HepG2 (cell line): ENCODE measurements around the gene TDRD1. TPM values are rescaled to one million over a fixed set of nuclear protein-coding genes. Genes with fewer than 3 reads are reported as not detected.

Source experiments
- ATAC-seq: fragments of 200-7000 bp; cut with Tn5 transposase; 3 replicates; pipeline ENCODE4 v1.9.1; 2020; ENCODE audit warnings: mild to moderate bottlenecking, moderate library complexity
- BruUV-seq: library from RNA; stranded (reverse); fragments of 400-500 nt; replicated peaks from 2 replicates; lab custom pipeline; 2021; lab: Mats Ljungman, UMichigan
- CTCF ChIA-PET: fragments of 300-600 bp; formaldehyde crosslinking; extraction: SDS; loops from one replicate; lab custom pipeline; 2021; ENCODE audit warnings: low total read pairs, inconsistent platforms, low intra/inter-chr PET ratio; lab: Yijun Ruan, JAX
- POLR2A ChIA-PET: fragments of 350-600 bp; sonication (Branson Sonifier 250); formaldehyde crosslinking; loops from one replicate; lab custom pipeline; 2020; ENCODE audit warnings: antibody characterized with exemption, inconsistent platforms; lab: Yijun Ruan, JAX
- DNase-seq: peaks from one replicate; pipeline ENCODE4 v3.0.0-alpha.2; 2015; ENCODE audit warnings: low spot score
- FAIRE-seq: peaks from 3 replicates; lab custom pipeline; 2011; peaks lifted over from hg19 to GRCh38; lab: Jason Lieb, UNC
- H2AFZ ChIP-seq: one replicate; pipeline ENCODE4 v1.6.1; 2011; ENCODE audit warnings: low read length, inconsistent platforms
- H3K27ac ChIP-seq: fragments of 300-600 bp; 3 replicates; pipeline ENCODE4 v1.8.0; 2011; ENCODE audit warnings: mixed run types, mild to moderate bottlenecking, mixed read lengths, low read length, inconsistent platforms; ENCODE audit not compliant: insufficient read depth; ENCODE audit errors: extremely low read length
- H3K27me3 ChIP-seq, 2 experiments: fragments of 200-600 bp in 1 of 2; 2 replicates in 1 of 2; 3 replicates in 1 of 2; pipeline versions ENCODE4 v1.6.0 to v1.8.0; 2011; ENCODE audit warnings: low read length in 2 of 2, mild to moderate bottlenecking in 2 of 2, moderate library complexity in 2 of 2, inconsistent platforms in 1 of 2; ENCODE audit not compliant: insufficient read depth in 2 of 2, control insufficient read depth in 1 of 2
- H3K36me3 ChIP-seq, 2 experiments: fragments of 200-600 bp in 1 of 2; replicated peaks in 1 of 2; 2 replicates in 1 of 2; 3 replicates in 1 of 2; pipeline versions ENCODE4 v1.5.1 to v1.8.0; 2011; ENCODE audit warnings: low read length in 2 of 2, inconsistent platforms in 1 of 2; ENCODE audit not compliant: insufficient read depth in 2 of 2, control insufficient read depth in 1 of 2
- H3K4me1 ChIP-seq: 2 replicates; pipeline ENCODE4 v1.5.1; 2012; ENCODE audit warnings: low read length, inconsistent platforms; ENCODE audit not compliant: insufficient read depth
- H3K4me2 ChIP-seq: 2 replicates; pipeline ENCODE4 v1.6.0; 2011; ENCODE audit warnings: low read depth, low read length, inconsistent platforms
- H3K4me3 ChIP-seq, 3 experiments: fragments of 200-600 bp in 1 of 3; sonication (generic), shearing (Covaris generic) in 1 of 3; replicated peaks in 1 of 3; 2 replicates each; pipeline ENCODE4 v1.5.1; 2011 to 2016; ENCODE audit warnings: low read length in 3 of 3, inconsistent platforms in 2 of 3, low read depth in 2 of 3, mild to moderate bottlenecking in 2 of 3, control low read depth in 1 of 3, mixed read lengths in 1 of 3; ENCODE audit not compliant: insufficient read depth in 1 of 3
- H3K79me2 ChIP-seq: one replicate; pipeline ENCODE4 v1.6.1; 2011; ENCODE audit warnings: low read length, inconsistent platforms; ENCODE audit not compliant: insufficient read depth
- H3K9ac ChIP-seq: 2 replicates; pipeline ENCODE4 v1.6.0; 2011; ENCODE audit warnings: mild to moderate bottlenecking, low read depth, low read length, inconsistent platforms; ENCODE audit not compliant: insufficient read depth
- H3K9me3 ChIP-seq: 2 replicates; pipeline ENCODE4 v1.5.1; 2012; ENCODE audit warnings: mild to moderate bottlenecking, low read length
- H4K20me1 ChIP-seq: 2 replicates; pipeline ENCODE4 v1.6.0; 2011; ENCODE audit warnings: inconsistent platforms, mild to moderate bottlenecking, low read length, moderate library complexity; ENCODE audit not compliant: insufficient read depth
- CREBL2 ChIP-seq: sonication (generic); formaldehyde crosslinking; IDR thresholded peaks from 2 replicates; pipeline ENCODE4 v1.8.1; 2023; ENCODE audit warnings: missing genetic modification reagents, mild to moderate bottlenecking, borderline replicate concordance
- EHMT2 ChIP-seq: fragments of 200-600 bp; sonication (generic); IDR thresholded peaks from 2 replicates; pipeline ENCODE4 v1.7.0; 2017; ENCODE audit warnings: antibody characterized with exemption, low read depth, low read length, borderline replicate concordance
- GPBP1L1 ChIP-seq: sonication (generic); formaldehyde crosslinking; IDR thresholded peaks from 2 replicates; pipeline ENCODE4 v1.5.0; 2020; ENCODE audit warnings: mild to moderate bottlenecking, missing genetic modification reagents
- IKZF5 ChIP-seq: IDR thresholded peaks from 2 replicates; pipeline ENCODE4 v1.6.1; 2018; ENCODE audit warnings: missing genetic modification reagents, mild to moderate bottlenecking, missing compliant biosample characterization
- KDM5A ChIP-seq: fragments of 200-600 bp; sonication (generic); IDR thresholded peaks from 2 replicates; pipeline ENCODE4 v1.7.0; 2018; ENCODE audit warnings: antibody characterized with exemption, mild to moderate bottlenecking, low read length, borderline replicate concordance
- LBX2 ChIP-seq: sonication (generic); formaldehyde crosslinking; IDR thresholded peaks from 2 replicates; pipeline ENCODE4 v1.5.0; 2020; ENCODE audit warnings: missing genetic modification reagents, mild to moderate bottlenecking, borderline replicate concordance
- NCOA5 ChIP-seq: sonication (generic); formaldehyde crosslinking; IDR thresholded peaks from 2 replicates; pipeline ENCODE4 v1.4.0; 2020; ENCODE audit warnings: missing genetic modification reagents
- PBX2 ChIP-seq: IDR thresholded peaks from 2 replicates; pipeline ENCODE4 v1.6.1; 2016; ENCODE audit warnings: control low read depth
- ZBTB49 ChIP-seq: sonication (generic); formaldehyde crosslinking; IDR thresholded peaks from 2 replicates; pipeline ENCODE4 v1.4.0; 2020; ENCODE audit warnings: missing genetic modification reagents, borderline replicate concordance
- ZFP90 ChIP-seq: sonication (generic); formaldehyde crosslinking; IDR thresholded peaks from 2 replicates; pipeline ENCODE4 v1.8.0; 2022; ENCODE audit warnings: missing genetic modification reagents, mild to moderate bottlenecking, inconsistent platforms, borderline replicate concordance
- ZNF101 ChIP-seq: sonication (generic); formaldehyde crosslinking; IDR thresholded peaks from 2 replicates; pipeline ENCODE4 v1.4.0; 2020; ENCODE audit warnings: mild to moderate bottlenecking, low read depth, missing genetic modification reagents, borderline replicate concordance
- ZNF362 ChIP-seq: sonication (generic); formaldehyde crosslinking; IDR thresholded peaks from 2 replicates; pipeline ENCODE4 v1.4.0; 2020; ENCODE audit warnings: missing genetic modification reagents, mild to moderate bottlenecking, borderline replicate concordance
- WGBS: methylation state at CpG from one replicate; pipeline ENCODE4 v1.1.6; 2017; ENCODE audit warnings: low lambda C conversion rate; 5-methylcytosine and 5-hydroxymethylcytosine counted together
- in situ Hi-C: cut with HindIII; loops from 2 replicates; pipeline ENCODE4 v1.10.0; 2017; ENCODE audit warnings: low pct_unique_long_range_greater_than_20kb; ENCODE audit not compliant: extremely low pct_ligation_motif_present
- intact Hi-C: fragments of 100-400 bp; cut with micrococcal nuclease; formaldehyde crosslinking; loops from one replicate; pipeline ENCODE4 v1.10.0; 2022; ENCODE audit not compliant: unreplicated experiment
- polyA plus RNA-seq, 8 experiments: library from polyadenylated mRNA; depleted of rRNA in 3 of 8; stranded (reverse) in 7 of 8; unstranded in 1 of 8; fragments of >200 nt; fragmentation: Illumina TruSeq in 4 of 8; extraction: Trizol in 4 of 8; gene quantifications; 2 replicates each; pipeline versions ENCODE4 v1.2.1 to v1.2.3, GENCODE V29; 2011 to 2016; ENCODE audit warnings: low read depth in 4 of 8, missing spikeins in 1 of 8, mixed read lengths in 1 of 8; ENCODE audit not compliant: insufficient read depth in 1 of 8
- total RNA-seq, 5 experiments: library from RNA; depleted of rRNA; stranded (reverse); fragments of >200 nt; fragmentation: Illumina TruSeq; extraction: Trizol; gene quantifications; 2 replicates each; pipeline ENCODE4 v1.2.3, GENCODE V29; 2016; ENCODE audit warnings: low read depth in 1 of 5
- TF ChIP-seq, protein P1 (sequence below): IDR thresholded peaks from 2 replicates; pipeline ENCODE4 v1.6.1; 2016; ENCODE audit warnings: mild to moderate bottlenecking

The TDRD1 gene
- total and polyA plus RNA-seq, 2 of the 13 experiments (the other 11 are each of a cell fraction or from before 2014, with no cell fraction given): not detected

GRCh38 chr10:114199239-114199638 lies 20.1 kb downstream of the TDRD1 start (continued):
- TF ChIP-seq LBX2 (CRISPR knock-in tag): no peak
- no peak for TF ChIP-seq KDM5A
- TF ChIP-seq, protein P1, sequence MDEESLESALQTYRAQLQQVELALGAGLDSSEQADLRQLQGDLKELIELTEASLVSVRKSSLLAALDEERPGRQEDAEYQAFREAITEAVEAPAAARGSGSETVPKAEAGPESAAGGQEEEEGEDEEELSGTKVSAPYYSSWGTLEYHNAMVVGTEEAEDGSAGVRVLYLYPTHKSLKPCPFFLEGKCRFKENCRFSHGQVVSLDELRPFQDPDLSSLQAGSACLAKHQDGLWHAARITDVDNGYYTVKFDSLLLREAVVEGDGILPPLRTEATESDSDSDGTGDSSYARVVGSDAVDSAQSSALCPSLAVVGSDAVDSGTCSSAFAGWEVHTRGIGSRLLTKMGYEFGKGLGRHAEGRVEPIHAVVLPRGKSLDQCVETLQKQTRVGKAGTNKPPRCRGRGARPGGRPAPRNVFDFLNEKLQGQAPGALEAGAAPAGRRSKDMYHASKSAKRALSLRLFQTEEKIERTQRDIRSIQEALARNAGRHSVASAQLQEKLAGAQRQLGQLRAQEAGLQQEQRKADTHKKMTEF (CRISPR knock-in tag): no peak
- no peak for TF ChIP-seq IKZF5 (CRISPR knock-in tag)
- TF ChIP-seq ZFP90: no peak
- no peak for TF ChIP-seq EHMT2
- TF ChIP-seq, all 625 proteins: peak for 0

GRCh38 chr10:114202812-114203211 lies 23.7 kb downstream of the TDRD1 start:
- Histone ChIP-seq H4K20me1 (no peaks in the 10 kb centered on the region), H3K79me2 (no peaks in the 10 kb centered on the region), H3K4me3 (no peak overlapping the region), H3K27ac (no peak overlapping the region), H3K4me2 (no peak overlapping the region), H2AFZ (no peak overlapping the region), H3K9me3 (no peaks in the 10 kb centered on the region), H3K9ac (no peak overlapping the region), H3K4me1 (no peaks in the 10 kb centered on the region), H3K36me3 (no peaks in the 10 kb centered on the region), H3K27me3 (peaks cover 0 to 30% of the 10 kb centered on the region in 2 experiments; a peak in 1 of 5 replicates)
- DNase-seq (no peak), ATAC-seq (no peak), FAIRE-seq (no peak)
- WGBS: 11% methylated on average over 3 of the region's 3 CpGs
- intact Hi-C loops: no loop called here
- ChIA-PET CTCF (no interaction called here), POLR2A (no interaction called here)
- BruUV-seq: no TSS peak
- in situ Hi-C loops: no loop called here
- TF ChIP-seq ZNF101 (CRISPR knock-in tag) (no peak), CREBL2 (no peak), PBX2 (CRISPR knock-in tag) (no peak), ZBTB49 (CRISPR knock-in tag) (no peak), ZNF362 (CRISPR knock-in tag) (no peak), NCOA5 (CRISPR knock-in tag) (no peak), GPBP1L1 (CRISPR knock-in tag) (no peak)
